DMS53 treated with DMSO at 0.1 percent for 48 hours (cell line): ENCODE results near the gene TMEM131L.
A peak's percentile ranks its signal among the peaks of the same experiment; 100 is the strongest.

Experiments used
- DNase-seq: peaks from one replicate; lab custom pipeline; 2025; ENCODE audit not compliant: unreplicated experiment; lab: John Stamatoyannopoulos, UW

Gene TMEM131L

DNA sequence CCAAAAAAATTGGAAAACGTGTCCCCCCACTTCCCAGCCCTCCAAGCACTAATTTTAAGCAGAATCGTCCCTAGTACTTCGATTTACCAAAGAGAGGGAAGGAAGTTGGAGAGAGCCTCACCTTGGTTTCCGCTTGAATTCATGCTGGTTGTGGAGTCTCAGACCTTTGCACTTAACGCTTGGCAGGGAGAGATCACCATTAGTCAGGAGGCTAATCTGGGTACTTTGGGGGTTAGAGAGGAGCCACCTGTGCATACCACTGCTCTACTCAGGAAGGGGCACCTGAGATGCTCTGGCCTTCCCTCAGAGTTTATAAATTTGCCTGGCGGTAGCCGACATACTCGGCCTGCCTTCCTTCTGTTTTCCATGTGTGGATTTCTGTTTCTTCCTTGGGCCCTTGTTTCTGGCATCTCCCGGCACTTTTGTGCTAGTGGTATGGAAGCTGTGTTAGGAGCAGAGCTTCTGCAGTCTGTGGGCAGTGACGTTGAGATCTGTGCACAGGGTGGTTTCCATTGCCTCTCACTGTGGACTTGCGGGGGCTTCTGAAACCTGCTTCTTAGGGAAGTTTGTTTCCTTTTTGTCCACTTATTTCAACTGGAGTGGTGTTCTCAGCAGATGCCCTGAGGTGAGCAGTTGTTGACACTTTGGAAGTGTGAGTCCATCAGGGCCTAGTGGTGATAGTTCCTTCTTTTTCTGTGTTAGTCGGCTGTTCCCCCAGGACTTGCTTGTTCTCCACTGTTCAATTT is 104.2 kb downstream of the TMEM131L start:
- no peak for DNase-seq

GRCh38 chr4:153571006-153571545 is 104.9 kb downstream of the TMEM131L start:
- no peak for DNase-seq

DNA sequence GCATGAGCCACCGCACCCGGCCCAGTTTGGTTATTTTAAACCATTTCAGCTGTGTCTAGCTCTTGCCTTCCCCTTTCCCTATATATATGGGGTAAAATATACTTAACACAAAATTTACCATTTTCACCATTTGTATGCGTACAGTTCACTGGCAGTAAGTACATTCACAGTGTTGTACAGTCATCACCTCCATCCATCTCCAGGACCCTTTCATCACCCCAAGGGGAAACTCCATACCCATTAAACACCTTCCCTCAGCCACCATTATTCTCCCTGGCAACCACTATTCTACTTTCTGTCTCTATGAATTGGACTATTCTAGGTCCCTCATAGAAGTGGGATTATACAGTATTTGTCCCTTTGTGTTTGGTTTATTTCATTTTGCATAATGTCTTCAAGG is 106.4 kb downstream of the TMEM131L start:
- DNase-seq, result no peak

- no peak for DNase-seq
Measured at GRCh38 chr4:153573221-153573620, 107.1 kb downstream of the TMEM131L start.

DNA sequence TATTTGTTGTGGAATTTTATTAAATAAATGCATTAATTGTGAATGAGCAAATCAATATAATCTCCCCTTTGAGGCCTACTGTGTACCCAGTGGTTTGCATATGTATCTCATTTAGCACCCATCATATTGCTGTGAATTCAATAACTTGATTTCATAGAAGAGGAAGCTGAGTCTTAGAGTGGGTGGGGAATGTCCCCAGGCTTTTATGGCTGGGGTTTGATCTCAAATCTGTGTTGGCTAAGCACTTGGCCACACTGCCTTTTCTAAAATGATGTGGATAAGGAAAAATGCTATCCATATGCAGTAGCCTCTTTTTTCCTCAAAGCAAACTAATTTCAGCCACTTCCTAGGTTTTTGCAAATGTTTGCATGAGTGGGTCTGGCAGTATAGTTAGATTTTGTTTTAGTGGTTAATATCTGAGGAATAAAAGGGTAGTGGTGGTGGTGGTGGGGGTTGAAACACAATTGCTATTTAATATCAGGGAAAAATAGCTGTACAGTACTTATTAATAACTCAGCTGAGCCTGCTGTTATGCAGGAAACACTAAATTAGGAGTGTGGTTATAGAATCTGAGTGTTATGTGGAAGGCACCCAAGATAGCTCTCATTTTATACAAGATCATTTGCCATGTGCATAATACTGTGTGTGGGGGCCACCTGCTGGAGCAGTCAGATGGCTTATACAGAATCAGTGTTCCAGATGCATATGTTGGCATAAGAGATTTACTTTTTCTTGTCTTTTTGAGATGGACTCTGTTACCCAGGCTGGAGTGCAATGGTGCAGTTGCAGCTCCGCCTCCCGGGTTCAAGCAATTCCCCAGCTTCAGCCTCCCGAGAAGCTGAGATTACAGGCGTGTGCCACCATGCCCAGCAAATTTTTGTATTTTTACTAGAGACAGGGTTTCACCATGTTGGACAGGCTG is 108.0 kb downstream of the TMEM131L start:
- peak; percentile 29 for DNase-seq

DNA sequence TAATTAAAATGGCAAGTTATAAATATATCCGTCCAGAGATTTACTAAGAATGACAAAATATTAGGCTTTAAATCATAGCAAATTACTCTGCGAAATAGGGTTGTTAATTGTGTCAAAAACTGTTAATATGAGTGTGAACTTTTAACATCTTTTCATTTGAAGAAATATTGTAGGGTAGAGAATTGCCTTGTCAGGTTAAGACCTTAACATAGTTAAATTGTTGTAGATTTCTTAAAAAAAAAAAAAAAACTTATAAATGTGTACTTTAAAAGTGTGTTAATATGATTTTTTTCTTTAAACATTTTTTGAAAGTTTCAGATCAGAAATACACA is 110.2 kb downstream of the TMEM131L start:
- DNase-seq, result no peak

- no peak for DNase-seq
Measured at GRCh38 chr4:153577053-153577452, 110.9 kb downstream of the TMEM131L start.

- no peak for DNase-seq
Measured at GRCh38 chr4:153579410-153579809, 113.2 kb downstream of the TMEM131L start.

DNA sequence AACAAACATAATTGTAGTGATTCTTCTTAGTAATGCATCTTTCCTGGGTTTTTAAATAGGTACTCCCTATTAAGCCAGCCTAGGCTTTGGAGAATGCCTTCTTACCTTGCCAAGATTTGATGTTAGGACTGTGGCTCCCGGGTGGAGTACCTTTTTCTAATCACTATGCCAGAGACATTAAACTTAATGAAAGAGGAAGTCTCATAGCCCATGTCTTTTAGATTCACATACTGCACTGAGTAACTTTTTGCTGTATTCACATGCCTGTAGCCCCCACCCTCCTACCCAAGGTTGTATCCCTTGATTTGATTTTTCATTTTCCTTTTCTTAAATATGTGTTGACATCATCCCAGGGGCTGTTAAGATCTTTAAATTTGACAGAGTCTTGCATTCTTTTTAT is 113.7 kb downstream of the TMEM131L start:
- no peak for DNase-seq

DNA sequence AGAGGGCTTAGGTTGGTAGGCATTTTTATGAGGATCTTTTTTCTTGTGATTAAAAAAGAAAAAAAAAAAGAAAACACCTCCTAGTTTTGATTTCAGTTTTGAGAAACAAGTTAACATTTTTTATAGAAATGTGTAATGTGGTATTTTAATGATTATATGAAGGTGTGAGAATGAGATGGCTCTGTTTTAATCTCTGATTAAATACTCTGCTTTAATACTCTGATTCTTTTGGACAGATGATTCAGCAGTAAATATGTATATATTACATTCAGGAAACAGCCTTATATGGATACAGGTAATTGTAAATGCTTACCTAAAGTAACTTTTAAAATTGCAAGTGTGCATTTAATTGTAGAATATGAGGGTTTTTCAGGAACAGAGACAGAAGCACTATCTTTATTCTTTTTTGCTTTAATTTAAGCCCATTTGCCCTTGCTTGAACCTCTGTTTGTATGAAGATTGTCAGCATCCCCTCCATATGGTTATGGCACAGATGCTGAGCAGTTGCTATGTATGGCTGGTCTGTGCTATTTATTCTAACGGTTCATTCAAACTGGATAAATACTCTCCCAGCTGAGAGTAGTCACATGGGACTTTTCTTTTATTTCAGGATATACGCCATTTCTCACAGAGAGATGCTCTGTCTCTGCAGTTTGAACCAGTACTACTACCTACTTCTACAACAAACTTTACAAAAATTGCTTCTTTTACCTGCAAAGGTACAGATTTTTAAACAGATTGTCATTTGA is 117.0 kb downstream of the TMEM131L start:
- no peak for DNase-seq

DNA sequence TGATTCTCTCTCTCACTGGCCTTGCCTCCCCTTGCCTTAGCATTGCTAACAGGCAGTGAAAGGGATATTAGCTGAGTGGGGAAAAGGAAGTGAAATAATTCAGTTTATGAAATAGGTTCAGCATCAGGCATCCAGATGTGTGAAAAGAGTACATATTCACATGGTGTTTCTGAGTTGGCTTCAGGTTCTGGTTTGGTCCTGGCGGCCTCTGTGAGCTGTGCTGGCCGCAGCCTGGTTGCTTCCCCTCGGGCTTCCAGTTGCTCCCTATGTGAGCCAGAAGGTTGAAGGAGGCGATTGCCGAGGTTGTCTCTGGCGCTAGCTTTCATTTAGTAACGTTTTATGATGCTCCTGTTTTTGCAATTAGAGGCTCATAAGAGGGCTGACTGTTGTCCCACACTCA is 118.9 kb downstream of the TMEM131L start:
- no peak for DNase-seq

GRCh38 chr4:153589703-153590595 is 123.8 kb downstream of the TMEM131L start:
- no peak for DNase-seq

- DNase-seq, result no peak
Measured at GRCh38 chr4:153591441-153591840, 125.3 kb downstream of the TMEM131L start.

GRCh38 chr4:153592064-153592463 is 125.9 kb downstream of the TMEM131L start:
- no peak for DNase-seq

- no peak for DNase-seq
Measured at GRCh38 chr4:153593161-153593560, 127.0 kb downstream of the TMEM131L start.

DNA sequence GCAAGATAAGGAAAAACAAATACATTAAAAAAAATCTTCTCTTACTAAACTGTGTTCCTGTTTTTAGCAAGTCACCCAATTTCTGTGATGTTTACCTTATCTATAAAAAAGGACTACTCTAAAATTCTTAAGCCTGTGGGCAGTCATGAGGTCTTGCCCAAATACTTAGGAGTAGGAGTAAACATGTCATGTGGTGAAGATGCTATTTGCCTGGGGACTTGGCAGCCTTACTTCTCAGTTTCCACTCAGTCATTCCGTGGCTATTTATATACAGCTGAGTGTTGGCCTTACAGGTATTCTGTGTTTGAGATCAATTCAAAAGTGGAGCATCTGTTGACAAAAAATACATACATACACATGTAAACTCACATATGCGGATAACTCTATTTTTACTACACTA is 128.1 kb downstream of the TMEM131L start:
- DNase-seq, result no peak

DNA sequence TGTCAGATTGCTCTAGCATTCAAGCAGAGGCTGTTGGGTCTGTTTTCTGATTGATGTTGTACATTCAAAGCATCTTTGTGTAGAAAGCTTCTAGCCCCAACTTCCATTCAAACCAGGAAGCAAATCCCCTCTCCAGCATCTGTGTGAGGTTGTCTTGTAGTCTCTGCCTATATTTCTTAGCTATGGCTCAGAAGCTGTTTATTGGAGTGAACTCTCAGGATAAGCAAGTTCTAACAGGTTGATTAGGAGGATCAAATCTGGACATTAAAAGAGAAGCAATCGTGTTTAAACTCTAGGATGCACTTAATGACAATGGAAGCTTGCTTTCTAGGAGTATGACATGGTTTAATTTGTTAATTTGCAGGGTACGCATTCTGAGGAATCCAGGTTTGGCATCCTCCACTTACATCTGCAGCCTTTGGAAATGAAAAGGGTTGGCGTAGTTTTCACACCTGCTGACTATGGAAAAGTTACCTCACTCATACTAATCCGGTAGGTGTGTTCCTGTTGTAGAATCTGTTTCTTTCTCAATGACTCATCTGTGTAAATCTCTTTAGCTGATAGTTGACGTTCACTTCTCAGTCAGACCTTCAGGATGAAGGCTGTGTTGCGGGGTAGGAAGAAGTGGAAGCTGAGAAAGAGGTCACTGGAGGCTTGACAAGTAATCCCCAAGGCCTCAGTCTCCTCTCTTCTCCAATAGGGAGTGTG is 129.9 kb downstream of the TMEM131L start:
- no peak for DNase-seq

- no peak for DNase-seq
Measured at GRCh38 chr4:153602758-153603157, 136.6 kb downstream of the TMEM131L start.

DNA sequence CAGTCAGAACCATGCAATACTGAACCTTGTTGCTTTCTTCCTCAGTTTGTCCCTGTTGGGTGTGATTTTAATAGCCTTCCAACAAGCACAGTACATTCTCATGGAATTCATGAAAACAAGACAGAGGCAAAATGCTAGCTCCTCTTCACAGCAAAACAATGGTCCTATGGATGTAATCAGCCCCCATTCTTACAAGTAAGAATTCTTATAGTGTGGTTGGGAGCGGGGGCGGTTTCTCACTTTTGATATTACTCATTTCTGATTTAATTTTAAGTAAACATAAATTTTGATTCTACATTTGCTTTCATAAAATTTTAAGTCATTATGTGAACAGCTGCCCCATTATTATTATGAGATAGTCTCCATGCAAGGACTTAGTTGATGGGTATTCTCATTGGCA is 137.1 kb downstream of the TMEM131L start:
- no peak for DNase-seq

DNA sequence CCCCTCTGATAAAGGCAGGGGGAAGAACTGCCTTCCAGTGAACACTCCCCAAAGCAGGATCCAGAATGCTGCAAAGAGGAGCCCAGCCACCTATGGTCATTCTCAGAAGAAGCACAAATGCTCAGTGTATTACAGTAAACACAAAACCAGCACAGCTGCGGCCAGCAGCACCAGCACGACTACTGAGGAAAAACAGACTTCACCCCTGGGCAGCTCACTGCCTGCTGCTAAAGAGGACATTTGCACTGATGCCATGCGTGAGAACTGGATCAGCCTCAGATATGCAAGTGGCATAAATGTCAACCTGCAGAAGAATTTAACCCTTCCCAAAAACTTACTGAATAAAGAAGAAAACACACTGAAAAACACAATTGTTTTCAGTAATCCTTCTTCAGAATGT is 137.7 kb downstream of the TMEM131L start:
- no peak for DNase-seq
